IMR-90 (cell line): Measurements from ENCODE around the gene TEX44. TPM values are rescaled to one million over a fixed set of nuclear protein-coding genes. Genes with fewer than 3 reads are reported as not detected.

Experiments used
- ATAC-seq: fragments of 200-7000 bp; cut with Tn5 transposase; 2 replicates; pipeline ENCODE4 v1.9.1; 2020; ENCODE audit warnings: low read depth, mild to moderate bottlenecking, moderate library complexity
- BruUV-seq: library from RNA; stranded (reverse); fragments of 400-500 nt; replicated peaks from 2 replicates; lab custom pipeline; 2021; lab: Mats Ljungman, UMichigan
- CTCF ChIA-PET: fragments of 300-600 bp; formaldehyde crosslinking; extraction: SDS; loops from one replicate; lab custom pipeline; 2021; ENCODE audit warnings: antibody characterized with exemption; lab: Yijun Ruan, JAX
- POLR2A ChIA-PET: fragments of 300-600 bp; sonication (Branson Sonifier 250); formaldehyde crosslinking; loops from one replicate; lab custom pipeline; 2022; ENCODE audit warnings: antibody characterized with exemption; ENCODE audit not compliant: unreplicated experiment; lab: Charles Lee
- DNase-seq: peaks from one replicate; pipeline ENCODE4 v3.0.0; 2013
- H2AFZ ChIP-seq: replicated peaks from 2 replicates; pipeline ENCODE3; 2013; ENCODE audit warnings: low read length, mild to moderate bottlenecking; ENCODE audit not compliant: poor library complexity
- H2AK5ac ChIP-seq: 2 replicates; pipeline ENCODE4 v1.6.1; 2013; ENCODE audit warnings: low read depth, low read length, inconsistent platforms
- H2AK9ac ChIP-seq: replicated peaks from 2 replicates; pipeline ENCODE3; 2013; ENCODE audit warnings: mild to moderate bottlenecking, low read depth, low read length, moderate library complexity; ENCODE audit not compliant: poor library complexity
- H2BK120ac ChIP-seq: 2 replicates; pipeline ENCODE4 v1.6.1; 2013; ENCODE audit warnings: low read depth, low read length, inconsistent platforms
- H2BK15ac ChIP-seq: 3 replicates; pipeline ENCODE4 v1.6.1; 2013; ENCODE audit warnings: low read depth, low read length, inconsistent platforms
- H2BK20ac ChIP-seq: 2 replicates; pipeline ENCODE4 v1.6.1; 2013; ENCODE audit warnings: low read depth, mild to moderate bottlenecking, inconsistent platforms, low read length, moderate library complexity
- H2BK5ac ChIP-seq: 2 replicates; pipeline ENCODE4 v1.6.1; 2013; ENCODE audit warnings: mild to moderate bottlenecking, low read depth, low read length, inconsistent platforms; ENCODE audit not compliant: poor library complexity, severe bottlenecking
- H3K14ac ChIP-seq: replicated peaks from 2 replicates; pipeline ENCODE4 v1.6.1; 2013; ENCODE audit warnings: low read depth, low read length, inconsistent platforms
- H3K18ac ChIP-seq: 2 replicates; pipeline ENCODE4 v1.6.1; 2013; ENCODE audit warnings: low read depth, low read length, control low read depth
- H3K23ac ChIP-seq: 2 replicates; pipeline ENCODE4 v1.6.1; 2013; ENCODE audit warnings: low read depth, low read length, inconsistent platforms
- H3K27ac ChIP-seq: 2 replicates; pipeline ENCODE4 v1.5.1; 2013; ENCODE audit warnings: mild to moderate bottlenecking, control low read depth, low read length; ENCODE audit not compliant: insufficient read depth
- H3K27me3 ChIP-seq: 2 replicates; pipeline ENCODE4 v1.6.1; 2013; ENCODE audit warnings: low read length; ENCODE audit not compliant: control insufficient read depth, insufficient read depth
- H3K36me3 ChIP-seq: 2 replicates; pipeline ENCODE4 v1.6.1; 2013; ENCODE audit warnings: low read length, mixed read lengths; ENCODE audit not compliant: control insufficient read depth, insufficient read depth
- H3K4ac ChIP-seq: 2 replicates; pipeline ENCODE4 v1.6.1; 2013; ENCODE audit warnings: low read depth, low read length, inconsistent platforms
- H3K4me1 ChIP-seq: 2 replicates; pipeline ENCODE4 v1.6.1; 2013; ENCODE audit warnings: low read length, mixed read lengths; ENCODE audit not compliant: control insufficient read depth, insufficient read depth
- H3K4me2 ChIP-seq: 2 replicates; pipeline ENCODE4 v1.6.1; 2013; ENCODE audit warnings: low read depth, mild to moderate bottlenecking, control low read depth, low read length, moderate library complexity
- H3K4me3 ChIP-seq: 2 replicates; pipeline ENCODE4 v1.5.1; 2013; ENCODE audit warnings: low read depth, mild to moderate bottlenecking, control low read depth, low read length, moderate library complexity; ENCODE audit not compliant: insufficient read depth
- H3K56ac ChIP-seq: 2 replicates; pipeline ENCODE4 v1.6.1; 2013; ENCODE audit warnings: low read length, inconsistent platforms; ENCODE audit not compliant: insufficient read depth; ENCODE audit errors: extremely low read depth
- H3K79me1 ChIP-seq, 2 experiments: 2 replicates each; pipeline ENCODE4 v1.6.1; 2013; ENCODE audit warnings: low read length in 2 of 2, inconsistent platforms in 1 of 2, low read depth in 1 of 2
- H3K9ac ChIP-seq: 2 replicates; pipeline ENCODE4 v1.6.1; 2013; ENCODE audit warnings: low read depth, low read length, control low read depth
- H3K9me1 ChIP-seq: 2 replicates; pipeline ENCODE4 v1.6.1; 2013; ENCODE audit warnings: low read length, inconsistent platforms; ENCODE audit not compliant: insufficient read depth
- H3K9me3 ChIP-seq: 2 replicates; pipeline ENCODE4 v1.6.1; 2013; ENCODE audit warnings: low read length; ENCODE audit not compliant: control insufficient read depth, insufficient read depth
- H4K20me1 ChIP-seq: 2 replicates; pipeline ENCODE4 v1.6.1; 2013; ENCODE audit warnings: low read length, inconsistent platforms; ENCODE audit not compliant: insufficient read depth
- H4K5ac ChIP-seq: 2 replicates; pipeline ENCODE4 v1.6.1; 2013; ENCODE audit warnings: mild to moderate bottlenecking, low read depth, low read length, control low read depth
- H4K8ac ChIP-seq, 2 experiments: 2 replicates each; pipeline ENCODE4 v1.6.1; 2013; ENCODE audit warnings: low read depth in 2 of 2, low read length in 2 of 2, control low read depth in 1 of 2, inconsistent platforms in 1 of 2
- H4K91ac ChIP-seq: 2 replicates; pipeline ENCODE4 v1.6.1; 2013; ENCODE audit warnings: low read depth, low read length, inconsistent platforms; ENCODE audit not compliant: insufficient read depth
- BHLHE40 ChIP-seq: fragments of 150-350 bp; IDR thresholded peaks from 2 replicates; pipeline ENCODE4 v1.6.1; 2016; ENCODE audit warnings: mild to moderate bottlenecking, low read depth, low read length
- CEBPB ChIP-seq: IDR thresholded peaks from 2 replicates; pipeline ENCODE4 v1.6.1; 2012; ENCODE audit warnings: low read depth, low read length, improper control_type of control experiment
- CHD1 ChIP-seq: IDR thresholded peaks from 2 replicates; pipeline ENCODE4 v1.6.1; 2012; ENCODE audit warnings: low read depth, low read length, improper control_type of control experiment
- CTCF ChIP-seq: conservative IDR thresholded peaks from 2 replicates; pipeline ENCODE4 v1.5.1; 2012; ENCODE audit warnings: mild to moderate bottlenecking, low read depth, low read length, improper control_type of control experiment
- ELK1 ChIP-seq: fragments of 150-350 bp; IDR thresholded peaks from 2 replicates; pipeline ENCODE4 v1.6.1; 2016; ENCODE audit warnings: low read depth, mild to moderate bottlenecking, low read length, moderate library complexity, borderline replicate concordance
- FOS ChIP-seq: fragments of 150-350 bp; IDR thresholded peaks from 2 replicates; pipeline ENCODE4 v1.6.1; 2016; ENCODE audit warnings: low read depth, low read length
- MAFK ChIP-seq: IDR thresholded peaks from 2 replicates; pipeline ENCODE4 v1.6.1; 2012; ENCODE audit warnings: low read depth, low read length, improper control_type of control experiment
- MAZ ChIP-seq: IDR thresholded peaks from 2 replicates; pipeline ENCODE4 v1.6.1; 2012; ENCODE audit warnings: low read depth, mild to moderate bottlenecking, low read length, improper control_type of control experiment, moderate library complexity, borderline replicate concordance
- MXI1 ChIP-seq: IDR thresholded peaks from 2 replicates; pipeline ENCODE4 v1.6.1; 2012; ENCODE audit warnings: low read depth, mild to moderate bottlenecking, low read length, moderate library complexity, borderline replicate concordance
- NFE2L2 ChIP-seq: fragments of 150-350 bp; IDR thresholded peaks from 2 replicates; pipeline ENCODE4 v1.6.1; 2016; ENCODE audit warnings: low read depth, mild to moderate bottlenecking, low read length
- POLR2A ChIP-seq: IDR thresholded peaks from 2 replicates; pipeline ENCODE4 v1.6.1; 2012; ENCODE audit warnings: mild to moderate bottlenecking, low read depth, low read length
- RAD21 ChIP-seq: IDR thresholded peaks from 2 replicates; pipeline ENCODE4 v1.6.1; 2012; ENCODE audit warnings: low read length, improper control_type of control experiment
- RCOR1 ChIP-seq: IDR thresholded peaks from 2 replicates; pipeline ENCODE4 v1.6.1; 2012; ENCODE audit warnings: mild to moderate bottlenecking, low read length, improper control_type of control experiment; ENCODE audit not compliant: insufficient replicate concordance
- RFX5 ChIP-seq: IDR thresholded peaks from 2 replicates; pipeline ENCODE4 v1.8.0; 2012; ENCODE audit warnings: low read depth, mild to moderate bottlenecking, low read length, moderate library complexity
- SMC3 ChIP-seq: fragments of 150-350 bp; IDR thresholded peaks from 2 replicates; pipeline ENCODE4 v1.6.1; 2016; ENCODE audit warnings: low read depth, mild to moderate bottlenecking, antibody characterized with exemption, low read length, moderate library complexity
- USF2 ChIP-seq: fragments of 150-350 bp; IDR thresholded peaks from 2 replicates; pipeline ENCODE4 v1.6.1; 2017; ENCODE audit warnings: mild to moderate bottlenecking, antibody characterized with exemption, low read length, low read depth
- WGBS, 2 experiments: methylation state at CpG; one replicate each; pipeline versions ENCODE4 v1.1.5 to v1.1.7; 2013; ENCODE audit warnings: missing lambda C conversion rate in 2 of 2; ENCODE audit not compliant: insufficient read length in 1 of 2; ENCODE audit errors: extremely low coverage in 2 of 2; 5-methylcytosine and 5-hydroxymethylcytosine counted together
- dilution Hi-C: fragments of 300-500 bp; cut with HindIII; formaldehyde crosslinking; loops from one replicate; pipeline ENCODE4 v1.14.3; 2018; ENCODE audit warnings: low sequenced_read_pairs; ENCODE audit not compliant: unreplicated experiment
- in situ Hi-C: fragments of 300-500 bp; cut with MboI; formaldehyde crosslinking; loops from 3 replicates; pipeline ENCODE4 v1.14.3; 2019; ENCODE audit warnings: low sequenced_read_pairs, inconsistent platforms, mixed read lengths
- intact Hi-C: fragments of 100-400 bp; cut with micrococcal nuclease; formaldehyde crosslinking; loops from 2 replicates; pipeline ENCODE4 v1.10.0; 2022
- polyA plus RNA-seq, 3 experiments: library from polyadenylated mRNA; depleted of rRNA; stranded (reverse); fragments of >200 nt; gene quantifications; 2 replicates each; pipeline ENCODE4 v1.2.3, GENCODE V29; 2012; ENCODE audit warnings: low replicate concordance in 1 of 3
- total RNA-seq: library from RNA; depleted of rRNA; stranded (reverse); fragments of >200 nt; gene quantifications from 2 replicates; pipeline ENCODE4 v1.2.3, GENCODE V29; 2012

TEX44 gene
- total and polyA plus RNA-seq, 2 of the 4 experiments (the other 2 are of a cell fraction), result not detected

GRCh38 chr2:231622963-231623362, 30.3 kb downstream of the TEX44 start:
- H4K8ac ChIP-seq, result no peak overlapping the region
- no peak overlapping the region for H3K9ac ChIP-seq
- DNase-seq (no peak), ATAC-seq (no peak)
- no peak overlapping the region for H2AK5ac ChIP-seq
- no peaks in the 10 kb centered on the region for H3K27me3 ChIP-seq
- H3K9me1 ChIP-seq, result 0 out of 2 replicates have a peak, but pooled peaks cover 3% of the 10 kb centered on the region
- H3K4me2 ChIP-seq, result no peak overlapping the region
- ChIA-PET POLR2A (interaction anchor here (0.7 kb wide), 1 partner anchor 13 kb away, joined by 16 read pairs; no protein-coding TSS in a partner anchor), CTCF (no interaction called here)
- no peak overlapping the region for H3K23ac ChIP-seq
- H2BK5ac ChIP-seq, result no peak overlapping the region
- no peak overlapping the region for H3K56ac ChIP-seq
- BruUV-seq, result no TSS peak
- no peak overlapping the region for H2AK9ac ChIP-seq
- H4K5ac ChIP-seq, result no peak overlapping the region
- no peak overlapping the region for H2BK20ac ChIP-seq
- H3K79me1 ChIP-seq, result no peaks in the 10 kb centered on the region
- no peak for TF ChIP-seq USF2
- TF ChIP-seq CEBPB, result no peak
- no peak for TF ChIP-seq CHD1
- TF ChIP-seq RAD21, result no peak
- TF ChIP-seq RCOR1, result no peak
- no peak for TF ChIP-seq MAZ
- no peak for TF ChIP-seq FOS
- no peak for TF ChIP-seq MAFK
- TF ChIP-seq ELK1, result no peak
- no peak for TF ChIP-seq SMC3
- TF ChIP-seq BHLHE40, result no peak
- no peak for TF ChIP-seq POLR2A
- no peak for TF ChIP-seq NFE2L2
- TF ChIP-seq RFX5, result no peak
- no peak for TF ChIP-seq CTCF
- TF ChIP-seq MXI1, result no peak
- H4K91ac ChIP-seq, result no peak overlapping the region
- H3K9me3 ChIP-seq, result no peaks in the 10 kb centered on the region
- H2BK120ac ChIP-seq, result no peak overlapping the region
- H3K14ac ChIP-seq, result no peak overlapping the region
- no peaks in the 10 kb centered on the region for H3K36me3 ChIP-seq
- H2BK15ac ChIP-seq, result no peak overlapping the region
- H3K4me1 ChIP-seq, result peaks cover 5% of the 10 kb centered on the region
- in situ Hi-C loops, result no loop called here
- WGBS, 2 experiments, result 90% methylated on average over 2 of the region's 10 CpGs; no CpG with 5 or more reads in 1 of the 2 experiments
- H4K20me1 ChIP-seq, result no peaks in the 10 kb centered on the region
- no peak overlapping the region for H3K18ac ChIP-seq
- H3K27ac ChIP-seq, result no peak overlapping the region
- no peak overlapping the region for H3K4ac ChIP-seq
- dilution Hi-C loops, result no loop called here
- no peak overlapping the region for H2AFZ ChIP-seq
- intact Hi-C loops, result no loop called here
- H3K4me3 ChIP-seq, result no peak overlapping the region
